GM21381 (cell line): Measurements from ENCODE around the gene FIGN.

Source experiments
- ATAC-seq: cut with Tn5 transposase; IDR thresholded peaks from one replicate; pipeline ENCODE4 v1.9.1; 2021; ENCODE audit warnings: mild to moderate bottlenecking, moderate library complexity; ENCODE audit not compliant: unreplicated experiment

Gene FIGN

DNA sequence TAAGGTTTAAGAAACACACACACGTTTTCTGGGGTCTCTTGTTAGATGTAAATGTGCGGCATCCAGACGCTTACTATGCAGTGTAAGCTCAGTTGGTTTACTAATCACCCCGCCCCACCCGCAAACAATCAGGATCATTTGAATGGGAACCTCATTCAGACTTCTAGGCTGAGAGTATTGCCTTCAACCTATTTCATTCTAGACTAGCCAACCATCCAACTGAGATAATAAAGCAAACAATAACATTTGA, 1.3 kb upstream of the FIGN start:
- ATAC-seq: no peak

DNA sequence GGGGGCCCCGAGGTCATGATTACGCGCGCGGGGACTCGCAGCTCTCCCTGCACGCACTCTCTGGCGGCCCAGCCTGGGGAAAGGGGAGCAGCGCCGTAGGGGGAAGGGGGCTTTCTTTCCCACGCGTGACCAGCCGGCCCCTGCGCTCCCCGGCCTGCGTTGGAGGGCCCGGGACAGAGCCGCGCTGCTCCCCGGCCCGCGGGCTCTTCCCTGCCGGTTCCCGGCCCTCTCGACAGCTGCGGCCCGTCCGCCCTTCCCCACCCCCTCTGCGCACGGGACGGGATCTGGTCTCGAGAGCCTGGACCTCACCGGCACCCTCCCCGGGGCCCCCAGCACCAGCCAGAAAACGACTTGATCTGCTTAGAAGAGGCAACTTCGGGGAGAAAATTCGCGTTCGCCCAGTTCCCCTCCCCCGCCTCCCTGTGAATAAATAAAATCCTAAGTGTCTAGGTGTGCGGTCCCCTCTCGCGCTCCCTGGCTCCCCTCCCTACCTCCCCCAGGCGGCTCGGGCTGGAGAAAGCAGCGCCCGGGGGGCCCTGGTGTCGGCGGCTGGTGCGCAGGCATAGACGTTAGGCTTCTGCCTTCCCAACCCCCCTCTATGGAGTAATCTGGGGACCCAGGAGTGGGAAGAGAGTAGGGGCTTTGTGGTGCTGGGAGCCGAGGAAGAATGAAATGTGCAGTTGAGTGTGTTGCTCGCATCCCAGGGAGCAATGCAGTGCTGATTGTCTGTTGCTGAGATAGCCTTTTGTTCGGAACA, 803 bp upstream of the FIGN start:
- ATAC-seq: no peak

DNA sequence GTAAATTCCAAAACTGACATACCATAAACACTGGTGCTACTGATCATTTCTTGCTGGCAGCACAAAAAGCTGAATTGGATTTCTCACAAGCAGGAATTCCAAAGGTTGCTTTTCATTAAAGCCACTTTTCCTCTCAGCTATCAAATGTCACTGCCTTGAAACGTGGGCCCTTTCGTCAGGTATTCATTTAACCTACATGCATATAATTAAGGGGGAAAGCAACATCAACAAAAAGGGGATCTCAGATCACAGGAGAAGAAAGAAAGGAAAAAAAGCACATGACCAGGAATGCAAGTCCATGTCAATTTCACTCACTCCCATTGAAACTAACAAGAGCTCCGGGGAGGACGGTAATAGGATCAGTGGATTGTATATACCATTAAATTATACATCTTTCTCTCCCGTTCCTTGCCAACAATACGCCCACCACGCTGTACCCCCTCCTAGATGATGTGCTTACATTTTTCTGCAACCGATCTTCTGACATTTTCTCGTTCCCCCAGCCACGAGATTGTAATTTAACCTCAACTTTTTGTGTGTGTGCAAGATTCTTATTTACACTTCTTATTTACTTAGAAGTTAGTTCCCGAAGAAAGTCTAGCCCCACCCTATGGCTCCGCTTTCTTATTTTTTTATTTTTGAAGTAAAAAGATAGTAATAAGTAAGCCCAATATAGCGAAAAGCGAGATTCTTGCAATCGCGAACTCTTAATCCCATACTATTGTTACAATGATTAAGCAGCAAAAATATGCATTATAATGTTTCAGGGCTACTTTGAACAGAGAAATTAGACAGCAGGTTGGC, 725 bp downstream of the FIGN start:
- no peak for ATAC-seq

DNA sequence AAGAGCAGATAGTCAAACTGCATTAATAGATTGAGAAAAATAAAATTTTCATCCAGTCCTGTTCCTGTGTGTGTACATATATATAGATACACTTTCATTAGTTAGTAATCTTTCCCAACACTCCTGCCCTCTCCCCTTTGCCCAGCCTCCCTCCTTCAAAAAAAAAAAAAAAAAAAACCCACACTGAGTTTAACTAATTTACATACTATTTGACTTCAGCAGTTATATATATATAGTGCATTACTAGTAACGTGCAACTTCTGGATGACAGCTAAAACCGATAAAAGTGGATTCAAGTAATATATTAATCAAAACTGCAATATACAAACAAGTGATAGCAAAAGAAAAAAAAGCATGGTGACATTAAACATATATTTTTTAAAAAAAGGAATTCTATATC, 1.4 kb downstream of the FIGN start:
- no peak for ATAC-seq

DNA sequence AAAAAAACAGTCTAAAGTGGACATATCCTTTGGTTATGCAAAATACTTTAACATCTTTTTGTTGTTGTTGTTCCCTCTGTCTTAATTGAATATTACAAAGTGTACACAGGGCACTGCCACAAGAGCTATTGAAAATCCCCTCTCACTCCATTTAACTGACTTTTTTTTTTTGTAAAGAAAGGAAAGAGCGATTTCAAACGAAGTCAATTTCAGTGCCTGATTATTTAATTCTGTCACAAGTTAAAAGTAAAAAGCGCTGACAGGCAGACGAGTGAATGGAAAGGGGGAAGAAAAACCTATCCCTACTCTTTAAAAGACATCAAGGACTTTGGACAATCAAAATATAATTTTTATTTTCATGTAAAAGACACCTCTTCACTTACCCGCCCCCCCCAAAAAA, 1.9 kb downstream of the FIGN start:
- no peak for ATAC-seq

DNA sequence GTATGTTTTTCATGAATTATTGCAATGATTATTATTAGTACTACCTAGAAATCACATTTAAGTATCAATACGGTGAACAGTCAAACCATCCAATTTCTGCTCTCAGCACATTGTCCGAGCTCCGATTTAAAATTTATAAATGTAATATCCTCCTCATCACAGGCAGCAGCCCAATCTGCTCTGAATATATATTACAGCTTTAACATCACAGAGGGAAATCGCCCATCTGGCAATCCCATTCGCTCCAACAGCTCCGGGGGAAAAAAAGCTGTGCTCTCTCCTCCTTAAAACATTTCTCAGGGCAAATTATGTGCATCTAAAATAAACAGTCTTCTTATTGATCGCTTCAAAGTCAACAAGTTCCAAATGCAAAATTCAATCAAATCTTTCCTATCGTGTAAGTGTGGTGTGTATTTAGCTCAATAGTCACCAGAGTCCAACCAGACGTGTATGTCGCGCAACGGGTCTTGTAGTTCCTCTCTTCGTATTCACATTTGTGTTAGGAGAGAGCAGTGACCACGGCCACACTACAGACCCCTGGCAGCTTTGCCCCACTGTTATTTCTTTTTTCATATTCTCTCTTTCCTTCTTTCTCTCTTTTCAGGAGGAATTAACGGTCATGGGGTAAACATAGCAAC, 2.4 kb downstream of the FIGN start:
- ATAC-seq: no peak

DNA sequence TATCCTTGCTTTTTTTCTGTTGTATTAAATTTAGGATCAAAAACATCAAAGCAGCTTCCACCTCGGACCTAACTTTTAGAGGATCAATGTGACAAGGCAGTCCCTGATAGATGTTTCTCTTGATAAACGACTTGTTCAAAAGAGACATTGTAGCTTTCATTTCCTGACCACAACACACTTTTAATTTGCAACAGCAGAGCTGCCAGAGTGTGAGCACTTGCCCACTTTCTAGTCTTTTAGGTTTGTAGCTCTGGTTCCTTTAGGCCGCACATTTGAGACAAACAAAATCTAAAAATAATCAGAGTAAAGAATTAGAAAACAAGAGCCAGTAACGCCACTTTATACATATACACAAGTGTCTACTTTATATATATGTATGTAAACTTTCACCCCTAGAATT, 3.1 kb downstream of the FIGN start:
- ATAC-seq: no peak

DNA sequence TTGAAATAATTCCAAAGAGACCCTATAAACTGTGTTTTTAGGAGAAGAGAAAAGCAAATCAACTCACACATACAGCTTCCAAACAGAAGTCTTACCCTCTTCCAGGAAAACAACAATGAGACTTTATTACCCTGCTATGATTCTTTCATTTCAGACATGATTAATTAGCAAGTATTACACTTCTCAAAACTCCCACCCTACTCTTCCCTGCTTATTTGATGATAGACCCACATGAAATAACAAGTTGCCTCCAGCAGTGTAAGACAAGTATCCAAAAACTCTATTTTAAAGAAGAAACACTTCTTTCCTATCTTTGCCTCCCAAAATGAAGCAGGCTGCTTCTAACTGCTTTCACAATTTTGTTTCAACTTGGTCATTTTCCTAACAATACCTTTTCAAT, 4.1 kb downstream of the FIGN start:
- ATAC-seq: no peak

DNA sequence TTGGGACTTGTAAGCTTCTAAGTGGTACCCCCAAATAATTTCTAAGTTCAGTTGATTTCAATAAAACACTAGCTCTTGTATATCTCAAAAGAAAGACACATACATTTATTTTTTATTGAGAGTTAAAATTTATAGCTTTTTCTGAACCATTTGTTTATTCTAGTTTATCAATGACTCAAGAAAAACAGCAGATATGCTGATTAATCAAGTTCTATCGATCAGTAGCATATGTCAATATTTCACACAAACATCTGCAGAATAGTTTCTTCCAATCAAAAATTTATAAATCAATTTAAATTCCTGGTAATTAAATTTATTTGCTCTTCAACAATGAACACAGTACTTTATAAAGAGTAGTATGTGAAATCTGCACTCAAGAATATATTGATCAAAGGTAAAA, 5.3 kb downstream of the FIGN start:
- ATAC-seq: no peak

DNA sequence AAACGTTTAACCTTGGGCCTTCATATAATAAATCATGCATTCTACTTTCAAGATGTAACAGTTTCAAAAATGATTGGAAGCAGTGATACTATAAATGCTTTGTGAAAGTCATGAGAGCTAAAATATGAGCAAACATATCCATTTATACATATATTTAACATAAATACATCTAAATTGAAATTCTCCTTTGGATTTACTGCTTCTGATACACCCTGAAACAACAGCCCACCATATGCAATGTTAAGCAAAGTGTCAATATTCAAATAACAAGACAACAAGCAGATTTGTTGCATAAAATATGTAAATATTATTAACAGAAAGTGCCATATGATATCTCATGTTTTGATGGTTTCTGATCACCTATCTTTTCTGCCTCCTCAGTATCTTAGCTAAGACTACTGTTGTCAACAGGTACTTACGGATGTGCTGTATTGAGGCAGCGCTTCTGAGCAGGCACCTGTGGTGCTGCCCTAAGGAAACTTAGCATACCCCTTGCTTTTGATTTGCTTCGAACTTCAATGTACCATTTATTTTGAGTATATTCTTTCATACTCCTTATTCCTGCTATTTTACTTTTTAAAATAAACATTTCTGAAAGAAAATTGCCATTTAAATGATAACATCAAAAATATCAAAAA, 6.1 kb downstream of the FIGN start:
- ATAC-seq: no peak

DNA sequence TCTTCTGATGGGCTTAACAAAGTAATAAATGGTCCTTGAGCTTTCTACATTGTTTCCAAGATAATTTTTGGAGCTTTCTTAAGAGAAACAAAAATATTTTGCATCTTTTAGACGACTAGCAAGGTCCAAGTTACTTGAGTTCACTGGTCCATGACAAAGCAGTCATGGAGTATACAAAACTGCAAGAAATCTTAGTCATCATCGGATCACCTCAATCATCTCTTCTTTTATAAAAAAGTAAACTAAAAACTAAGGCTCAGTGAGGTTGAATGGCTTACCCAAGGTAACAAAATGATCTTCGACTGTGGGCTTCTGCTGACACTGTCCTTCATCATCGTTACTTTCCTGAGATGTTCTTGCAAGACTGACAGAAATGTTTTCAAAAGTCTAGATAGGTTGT, 11.9 kb downstream of the FIGN start:
- no peak for ATAC-seq

DNA sequence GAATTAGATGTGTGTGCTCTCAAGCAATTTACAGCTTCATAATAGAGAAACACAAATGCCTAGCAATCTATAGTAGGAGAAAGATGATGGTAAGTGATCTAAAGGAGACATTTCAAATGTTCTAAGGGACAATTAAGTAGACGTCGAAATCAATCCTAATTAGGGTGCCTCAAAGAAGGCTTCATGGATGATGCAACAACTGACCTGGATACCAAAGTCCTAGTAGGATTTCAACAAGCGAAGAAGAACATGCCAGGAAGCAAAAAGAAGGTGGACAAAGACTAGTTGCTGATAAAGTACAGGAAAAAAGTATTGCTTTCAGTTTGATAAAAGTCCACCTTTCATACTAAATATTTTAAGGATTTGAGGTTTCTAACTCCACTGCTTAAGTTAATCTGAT, 12.5 kb downstream of the FIGN start:
- no peak for ATAC-seq

DNA sequence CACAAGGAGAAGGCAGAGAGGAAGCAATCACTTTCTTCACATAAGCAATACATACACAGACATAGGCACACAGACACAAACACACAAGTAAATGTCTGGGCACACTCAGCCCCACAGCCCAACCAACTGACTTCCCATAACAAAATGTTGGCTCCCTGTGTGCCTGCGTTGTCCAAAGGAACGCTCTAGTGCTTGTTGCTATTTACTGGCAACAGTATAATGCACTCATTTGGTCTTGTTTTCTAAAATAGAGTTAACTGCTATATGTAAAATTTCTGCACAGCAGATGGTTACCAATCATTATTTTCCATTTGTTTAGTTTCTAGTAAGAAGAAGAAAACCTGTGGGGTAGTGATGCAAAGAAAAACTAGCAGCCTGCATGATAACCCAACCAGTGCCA, 16.5 kb downstream of the FIGN start:
- ATAC-seq: no peak

DNA sequence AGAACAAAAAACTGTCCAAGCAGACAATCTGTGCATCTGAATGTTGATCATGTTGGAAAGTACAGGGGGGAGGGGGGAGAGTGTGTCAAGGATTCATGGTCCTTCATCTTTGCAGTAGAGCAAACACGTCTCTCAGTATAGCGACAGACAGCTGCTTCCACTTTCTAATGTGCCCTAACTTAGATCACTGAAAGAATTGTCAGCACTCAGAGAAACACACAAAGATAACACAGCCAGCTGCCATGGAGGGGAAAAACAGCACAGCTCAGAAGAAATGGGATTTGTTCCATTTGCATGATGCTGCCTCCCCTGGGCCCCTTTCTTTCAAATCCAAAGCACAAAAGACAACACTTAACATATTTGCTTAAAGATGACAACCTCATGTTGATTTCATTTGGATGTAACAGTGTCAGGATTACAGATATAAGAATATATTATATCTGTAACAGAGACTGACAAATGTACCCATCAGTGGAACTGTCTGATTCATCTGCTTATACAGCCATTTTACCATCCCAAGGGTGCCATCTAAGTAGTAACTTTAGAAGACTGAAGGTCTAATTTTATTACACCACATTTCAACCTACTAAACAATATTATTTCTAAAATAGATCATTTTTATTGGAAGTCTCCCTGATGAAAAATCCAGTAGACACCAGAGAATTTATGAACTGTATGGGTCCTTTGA, 17.7 kb downstream of the FIGN start:
- ATAC-seq: no peak

DNA sequence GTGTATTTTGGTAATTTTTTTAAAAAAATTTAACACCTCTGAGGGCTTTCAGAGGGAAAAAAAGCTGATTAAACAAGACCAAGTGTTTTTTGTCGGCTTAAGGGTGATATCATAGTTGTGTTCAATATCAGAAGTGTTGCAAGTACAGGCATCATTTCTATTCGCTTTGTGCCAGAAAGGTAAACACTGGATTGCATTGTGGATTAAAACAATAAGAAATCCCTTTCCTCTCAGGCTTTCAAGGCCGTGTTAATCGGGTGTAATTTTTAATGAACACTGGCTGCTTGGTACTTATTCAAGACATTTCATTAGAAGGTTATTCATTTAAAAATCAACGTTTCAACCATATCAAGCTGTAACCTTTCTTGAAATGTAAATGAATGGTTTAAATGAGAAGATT, 18.3 kb downstream of the FIGN start:
- no peak for ATAC-seq

DNA sequence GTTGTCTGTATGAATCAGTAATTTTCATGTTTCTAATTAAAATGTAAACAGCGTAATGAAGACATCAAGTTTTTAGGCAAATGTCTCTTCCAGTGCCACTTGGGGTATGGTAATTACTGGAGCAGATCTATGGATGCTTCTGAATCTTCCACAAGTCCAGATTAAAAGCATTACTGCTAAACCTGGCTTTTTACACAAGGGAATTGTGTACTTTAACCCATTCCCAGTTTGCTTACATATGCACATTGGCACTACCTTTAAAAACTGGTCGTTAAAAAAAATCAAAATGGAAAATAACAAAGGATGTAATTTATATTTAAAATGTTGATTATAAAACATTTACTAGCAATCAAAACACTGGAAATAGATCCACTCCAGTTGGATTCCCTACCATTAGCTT, 19.7 kb downstream of the FIGN start:
- ATAC-seq: no peak

DNA sequence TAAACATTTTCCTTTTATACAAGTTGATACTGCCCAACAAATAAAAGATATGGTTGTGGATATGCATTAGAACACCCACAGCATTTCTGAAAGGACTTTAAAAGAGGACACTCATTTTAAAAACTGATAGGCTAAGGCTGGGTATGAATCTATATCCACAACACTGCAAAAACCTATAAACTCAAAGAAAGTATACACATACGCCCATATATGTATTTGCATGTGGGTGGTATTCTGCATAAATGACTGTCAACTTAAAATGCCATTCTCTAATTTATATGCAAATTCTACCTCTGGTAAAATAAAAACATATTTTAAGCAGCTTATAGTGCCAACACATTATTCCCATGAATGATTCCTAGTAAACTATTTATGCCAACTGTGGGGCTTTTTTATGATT, 20.1 kb downstream of the FIGN start:
- no peak for ATAC-seq

DNA sequence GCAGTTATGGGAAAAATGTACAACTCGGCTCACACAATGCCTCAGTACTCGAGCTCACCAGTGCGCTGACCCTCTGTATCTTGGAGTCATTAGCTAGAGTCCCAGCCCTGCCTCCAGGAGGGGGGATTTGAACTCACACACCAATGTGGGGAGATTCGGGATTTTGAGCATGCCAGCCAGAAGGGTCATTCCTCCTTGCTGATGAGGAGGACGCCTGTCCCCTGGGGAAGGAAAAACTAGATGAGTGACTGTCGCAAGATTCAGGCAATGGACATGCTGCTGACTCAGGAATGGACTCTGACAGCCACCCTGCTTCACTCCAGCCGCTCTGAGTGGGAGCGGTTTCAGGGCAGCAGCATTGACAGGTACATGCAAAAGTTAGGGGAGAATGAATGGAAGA, 20.6 kb downstream of the FIGN start:
- no peak for ATAC-seq

DNA sequence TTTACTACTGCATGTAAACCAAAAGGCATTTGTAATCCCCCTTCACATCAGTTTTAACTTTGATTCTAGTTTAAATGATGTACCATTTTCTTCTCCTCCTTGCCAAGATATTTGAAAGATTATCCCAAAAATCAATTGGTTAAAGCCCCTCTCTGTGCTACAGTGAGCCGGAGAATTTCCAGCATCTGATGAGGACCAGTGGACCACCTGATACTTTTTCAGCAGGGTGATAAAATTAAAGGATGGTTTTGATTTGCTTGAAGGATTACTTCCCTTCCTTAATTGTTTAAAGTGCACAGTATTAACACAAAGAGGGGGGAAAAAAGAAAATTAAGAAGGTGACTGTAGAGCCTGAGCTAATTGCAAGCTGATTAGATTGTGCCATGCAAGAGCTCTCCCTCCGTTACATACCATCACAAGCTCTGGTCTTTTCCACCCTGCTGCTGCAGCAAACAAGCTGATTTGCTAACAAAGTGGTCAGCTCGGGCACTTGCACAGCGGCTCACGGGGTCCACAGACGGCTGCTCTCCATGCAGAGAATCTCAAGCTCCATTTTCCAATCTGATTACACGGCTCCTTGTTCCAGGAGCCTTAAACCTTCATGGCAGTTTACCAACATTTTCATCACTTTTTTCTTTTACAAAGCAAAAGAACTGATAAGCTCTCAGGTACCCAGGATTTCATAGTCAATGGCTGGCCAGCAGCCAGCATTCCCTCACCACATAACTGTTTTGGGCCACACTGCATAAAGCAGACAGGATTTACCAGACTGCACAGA, 22.1 kb downstream of the FIGN start:
- ATAC-seq: no peak

DNA sequence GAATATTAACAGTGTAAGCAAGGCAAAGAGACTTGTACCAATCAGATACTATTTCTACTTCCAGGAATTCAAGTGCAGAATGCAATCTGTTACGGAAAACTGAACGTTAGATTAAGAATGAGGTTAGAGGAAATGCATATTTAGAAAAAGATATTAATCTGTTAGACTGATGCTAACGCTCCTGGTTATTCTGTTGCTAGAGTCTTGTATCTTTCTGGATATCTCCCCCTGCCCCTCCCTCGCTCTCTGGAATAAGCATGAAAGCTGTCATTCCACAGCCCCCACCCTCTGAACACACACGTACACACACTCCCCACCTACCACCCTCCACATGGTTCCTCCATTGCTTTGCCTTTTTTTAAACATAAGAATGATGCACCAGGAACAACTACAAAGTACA, 24.1 kb downstream of the FIGN start:
- ATAC-seq: no peak

DNA sequence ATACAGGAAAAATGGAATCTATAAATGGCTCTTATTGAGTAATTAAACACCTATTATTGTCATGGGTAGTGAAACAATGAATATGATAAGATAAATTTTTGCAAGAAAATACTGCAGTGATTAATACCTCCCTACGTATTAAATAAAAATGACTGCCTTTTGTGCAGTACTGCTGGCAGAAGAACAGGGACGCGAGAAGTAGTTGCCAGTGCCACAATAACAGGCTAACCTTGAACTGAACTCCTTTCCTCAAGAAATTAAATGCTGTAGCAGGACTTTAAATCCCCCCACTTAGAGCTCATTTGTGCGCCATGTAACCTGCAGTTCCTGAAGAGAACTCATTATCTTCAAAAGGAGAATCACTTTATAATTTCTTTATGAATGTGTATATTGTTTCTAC, 24.6 kb downstream of the FIGN start:
- no peak for ATAC-seq
